GM21825 (cell line): ENCODE measurements around the gene JMJD8.
"Not testable (repeated sequence)": the region's sequence is repeated elsewhere in the genome, so short reads cannot be mapped to it uniquely, and the experiment has no call there.

Experiments used
- ATAC-seq: cut with Tn5 transposase; IDR thresholded peaks from one replicate; pipeline ENCODE4 v1.9.1; 2021; ENCODE audit warnings: mild to moderate bottlenecking, moderate library complexity; ENCODE audit not compliant: unreplicated experiment

JMJD8 gene

DNA sequence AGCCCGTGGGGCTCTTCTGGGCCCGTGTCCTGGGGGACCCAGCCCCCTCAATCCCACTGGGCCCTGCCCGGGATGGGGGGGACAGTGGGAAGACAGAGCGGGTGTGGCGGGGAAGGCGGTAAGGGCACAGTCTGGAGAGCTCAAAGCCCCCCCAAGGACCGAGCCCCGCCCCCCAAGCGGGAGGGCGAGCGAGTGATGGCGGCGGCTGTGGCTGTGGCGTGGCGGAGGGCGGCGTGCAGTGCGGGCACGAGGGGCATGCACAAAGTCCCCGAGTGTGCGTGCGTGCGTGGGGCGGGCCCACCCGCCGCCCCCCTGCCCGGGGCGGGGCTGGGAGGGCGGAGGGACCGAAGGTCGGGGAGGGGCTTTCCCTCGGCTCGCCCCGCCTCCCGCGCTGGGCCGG lies 9.6 kb upstream of the JMJD8 start:
- no peak for ATAC-seq

- no peak for ATAC-seq
These were observed 9.2 kb upstream of the JMJD8 start for GRCh38 chr16:693364-693763.

DNA sequence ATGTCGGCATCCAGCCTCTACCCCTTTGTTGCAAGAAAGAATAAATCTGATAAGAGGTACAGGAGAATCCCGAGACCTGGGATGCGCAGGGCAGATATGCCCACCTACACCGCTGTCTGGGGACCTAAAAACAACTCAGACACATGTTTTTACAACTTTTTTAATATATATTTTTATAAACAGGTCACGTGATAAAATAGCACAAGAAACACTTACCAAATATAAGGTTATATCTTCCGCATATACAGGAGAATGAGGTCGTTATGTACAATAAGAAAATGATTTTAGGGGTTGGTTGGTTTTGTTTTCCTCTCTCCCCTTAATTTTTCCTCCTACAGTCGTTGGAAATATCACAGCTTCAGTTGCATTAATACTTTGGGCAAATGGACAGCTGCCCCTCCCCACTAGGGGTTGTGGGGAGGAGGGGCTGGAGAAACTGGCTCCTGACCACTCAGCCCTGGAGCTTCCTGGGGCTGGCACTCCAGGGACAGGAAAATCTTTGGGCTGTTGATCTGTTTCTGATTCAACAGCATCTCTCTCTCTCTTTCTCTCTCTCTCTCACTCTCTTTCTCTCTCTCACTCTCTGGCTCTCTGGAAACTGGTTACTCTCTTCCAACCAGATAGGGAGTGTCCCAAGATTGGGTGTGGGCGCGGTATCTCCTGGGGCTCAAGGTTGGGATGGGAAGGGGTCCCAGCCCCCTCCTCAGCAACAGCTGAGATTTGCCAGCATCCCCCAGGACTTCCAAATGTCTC lies 8.4 kb upstream of the JMJD8 start:
- ATAC-seq = no peak

- ATAC-seq = not testable (repeated sequence)
These were observed 7.1 kb upstream of the JMJD8 start for GRCh38 chr16:691242-691641.

DNA sequence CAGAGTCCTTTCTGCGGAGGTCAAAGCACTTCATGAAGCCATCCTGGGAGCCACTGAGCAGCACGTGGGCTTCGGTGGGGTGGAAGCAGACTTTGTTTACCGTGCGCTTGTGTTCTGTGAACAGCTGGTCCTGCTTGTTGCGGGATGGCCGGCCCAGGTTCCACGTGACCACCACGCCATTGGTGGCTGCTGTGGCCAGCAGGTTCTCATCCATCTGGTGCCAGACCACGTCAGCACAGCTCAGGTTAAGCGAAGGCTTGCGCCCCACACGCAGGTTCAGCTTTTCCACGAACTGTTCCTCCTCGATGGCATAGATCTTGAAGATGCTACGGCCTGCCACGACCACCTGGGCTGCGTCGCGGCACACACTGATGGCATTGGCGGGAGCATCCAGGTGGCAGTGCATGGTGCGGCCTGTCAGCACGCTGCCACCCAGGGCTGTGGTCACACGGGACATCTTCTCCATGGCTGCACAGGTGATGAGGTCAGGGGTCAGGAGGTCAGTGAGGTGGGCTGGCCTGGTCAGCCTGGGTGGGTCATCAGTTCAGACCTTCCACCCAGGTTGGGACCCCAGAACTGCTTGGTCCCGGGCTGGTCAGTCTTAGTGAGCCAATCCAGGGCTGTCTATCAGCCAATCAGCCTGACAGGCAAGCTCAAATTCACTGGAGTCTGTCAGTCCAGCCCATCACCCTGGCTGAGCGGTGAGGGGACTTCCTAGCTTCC lies 5.2 kb upstream of the JMJD8 start:
- no peak for ATAC-seq

GRCh38 chr16:687499-687898 lies 3.4 kb upstream of the JMJD8 start:
- no peak for ATAC-seq

DNA sequence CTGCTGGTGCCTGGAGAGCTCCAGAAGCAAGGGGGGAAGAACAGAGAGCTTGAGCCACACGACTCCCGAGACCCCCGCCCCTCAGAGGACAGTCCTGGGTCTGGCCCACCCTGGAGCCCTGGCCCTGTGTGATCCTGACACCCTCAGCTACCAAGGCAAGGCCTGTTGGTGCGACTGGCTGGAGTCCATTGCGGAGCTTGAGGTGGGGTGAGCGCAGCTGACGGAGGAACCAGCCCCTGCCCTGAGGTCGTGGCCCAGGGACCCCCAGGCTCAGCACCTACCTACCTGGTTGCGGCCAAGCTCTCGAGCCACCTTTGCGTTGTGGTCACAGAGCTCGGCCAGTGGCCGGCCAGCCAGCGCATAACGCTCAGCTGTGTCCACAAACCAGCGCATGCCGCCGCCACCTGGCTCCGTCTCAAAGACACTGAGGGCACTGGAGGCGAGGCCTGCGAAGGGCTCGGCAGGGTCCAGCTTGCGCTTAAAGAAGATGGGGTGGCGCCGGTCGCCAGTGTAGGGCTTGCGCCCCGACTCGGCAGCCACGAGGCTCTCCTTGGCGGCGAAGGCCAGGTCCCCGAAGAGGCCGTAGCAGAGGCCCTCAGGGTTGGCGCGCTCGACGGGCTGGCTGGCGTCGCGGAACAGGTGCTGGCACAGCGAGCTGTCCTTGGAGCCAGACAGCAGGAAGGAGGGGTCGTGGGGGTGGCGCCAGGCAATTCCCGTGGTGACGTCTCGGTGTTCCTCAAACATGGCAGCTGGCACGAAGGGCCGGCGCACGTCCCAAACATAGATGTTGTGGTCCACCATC lies 2.5 kb upstream of the JMJD8 start:
- no peak for ATAC-seq

GRCh38 chr16:685967-686366 lies 1.8 kb upstream of the JMJD8 start:
- no peak for ATAC-seq

- ATAC-seq = no peak
These were observed 995 bp upstream of the JMJD8 start for GRCh38 chr16:684961-685696.

GRCh38 chr16:683396-684070 lies 601 bp downstream of the JMJD8 start:
- no peak for ATAC-seq

- no peak for ATAC-seq
These were observed 1.4 kb downstream of the JMJD8 start for GRCh38 chr16:682493-683395.

GRCh38 chr16:681746-682427 lies 2.2 kb downstream of the JMJD8 start:
- no peak for ATAC-seq

DNA sequence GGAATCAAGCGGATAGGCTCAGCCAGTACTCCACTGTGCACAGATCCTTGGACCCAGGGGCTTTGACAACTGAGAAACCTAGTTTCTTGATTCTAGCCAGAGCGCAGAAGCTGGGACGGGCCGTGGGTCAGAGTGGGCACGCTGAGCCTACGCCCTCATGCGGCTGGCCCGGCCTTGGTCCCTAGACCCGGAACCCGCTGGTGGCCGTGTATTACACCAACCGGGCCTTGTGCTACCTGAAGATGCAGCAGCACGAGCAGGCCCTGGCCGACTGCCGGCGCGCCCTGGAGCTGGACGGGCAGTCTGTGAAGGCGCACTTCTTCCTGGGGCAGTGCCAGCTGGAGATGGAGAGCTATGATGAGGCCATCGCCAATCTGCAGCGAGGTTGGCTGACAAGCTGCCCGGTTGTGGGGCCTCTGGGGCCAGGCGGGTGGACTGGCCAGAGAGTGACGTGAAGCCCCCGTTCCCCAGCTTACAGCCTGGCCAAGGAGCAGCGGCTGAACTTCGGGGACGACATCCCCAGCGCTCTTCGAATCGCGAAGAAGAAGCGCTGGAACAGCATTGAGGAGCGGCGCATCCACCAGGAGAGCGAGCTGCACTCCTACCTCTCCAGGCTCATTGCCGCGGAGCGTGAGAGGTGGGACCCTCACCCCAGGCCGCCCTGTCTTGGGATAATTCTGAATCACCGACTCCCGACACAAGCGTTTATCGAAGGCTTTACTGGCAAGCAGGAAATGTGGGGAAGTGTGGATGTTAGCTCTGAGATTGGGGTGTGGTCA lies 3.0 kb downstream of the JMJD8 start:
- ATAC-seq = no peak

DNA sequence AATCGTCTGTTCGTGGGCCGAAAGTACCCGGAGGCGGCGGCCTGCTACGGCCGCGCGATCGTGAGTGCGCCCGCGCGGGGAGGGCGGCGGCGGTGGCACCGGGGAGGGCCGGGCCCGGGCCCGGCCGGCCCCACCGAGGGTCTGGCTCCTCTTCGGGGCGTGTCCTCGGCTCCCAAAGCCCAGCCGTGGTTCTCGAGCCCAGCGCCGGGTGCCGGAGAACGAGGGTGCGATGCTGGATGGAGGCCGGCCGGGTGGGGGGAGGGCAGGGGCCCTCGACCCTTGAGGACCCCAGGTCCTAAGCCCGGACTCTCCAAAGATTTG lies 3.5 kb downstream of the JMJD8 start:
- peak; percentile 0 for ATAC-seq

GRCh38 chr16:679814-680624 lies 4.1 kb downstream of the JMJD8 start, which contains the start of gene STUB1:
Gene STUB1 (plus strand): TSS chr16:680410. CDS start chr16:680526, 116 bp downstream.
- ATAC-seq = peak; percentile 30

DNA sequence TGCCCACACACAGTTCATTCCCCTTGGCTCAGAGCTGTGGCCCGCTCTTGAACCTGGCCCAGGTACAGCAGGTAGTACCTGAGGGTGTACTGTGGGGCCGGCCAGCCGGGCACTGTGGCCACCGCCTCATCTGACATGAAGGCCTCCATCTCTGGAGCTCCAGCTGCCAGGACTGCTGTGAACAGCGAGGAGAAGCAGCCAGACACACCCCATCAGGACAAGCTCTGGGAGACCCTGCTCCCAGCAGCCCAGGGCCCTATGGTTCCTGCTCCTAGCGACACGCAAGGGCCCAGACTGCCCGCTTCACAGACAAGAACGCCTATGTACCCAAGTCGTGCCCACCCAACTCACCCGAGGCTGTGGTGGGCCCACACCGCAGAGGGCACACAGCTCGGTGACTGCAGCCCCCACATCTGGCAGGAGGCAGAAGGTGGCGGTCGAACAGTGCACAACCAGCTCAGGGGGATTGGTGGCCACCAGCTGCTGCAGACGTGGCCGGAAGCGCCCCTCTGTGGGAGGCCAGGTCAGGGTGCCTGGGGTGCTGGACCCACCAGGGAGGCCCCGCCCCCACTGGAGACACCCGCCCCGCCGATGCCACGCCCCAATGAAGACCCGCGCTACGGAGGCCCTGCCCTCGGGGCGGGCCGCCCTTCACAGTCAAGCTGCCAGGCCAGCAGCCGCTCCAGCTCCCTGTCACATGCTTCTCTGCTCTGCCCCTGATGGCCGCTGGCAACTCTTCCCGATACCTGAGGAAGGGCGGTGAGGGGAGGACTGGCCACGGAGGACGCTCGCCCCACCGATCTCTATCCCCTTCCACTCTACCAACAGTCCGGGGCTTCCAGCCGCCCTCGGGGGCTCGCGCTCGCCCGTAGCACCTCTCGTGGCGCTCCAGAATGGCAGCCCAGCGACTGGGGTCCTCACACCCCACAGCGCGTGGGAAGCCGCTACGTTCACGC lies 5.0 kb downstream of the JMJD8 start:
- peak; percentile 9 for ATAC-seq
